ENCODE results near the gene TCF12. TPM values are rescaled to one million over a fixed set of nuclear protein-coding genes. Genes with fewer than 3 reads are reported as not detected.
A peak's percentile ranks its signal among the peaks of the same experiment; 100 is the strongest.

TCF12 gene
- total RNA-seq, 1 donor from 2014 or later: 164 TPM

GRCh38 chr15:57165992-57166391 is 247.5 kb downstream of the TCF12 start:
- H3K4me1 Mint-ChIP-seq (ENCODE audit: unreplicated experiment): peaks cover 13% of the 10 kb centered on the region
- peaks cover 11% of the 10 kb centered on the region for H3K36me3 Mint-ChIP-seq (ENCODE audit: unreplicated experiment)
- no peak overlapping the region for H3K4me3 Mint-ChIP-seq (ENCODE audit: unreplicated experiment)
- DNase-seq (ENCODE audit: extremely low spot score, unreplicated experiment): no peak
- TF ChIP-seq CTCF (IDR thresholded peaks at IDR 0.05): no peak
- no peaks in the 10 kb centered on the region for H3K9me3 Mint-ChIP-seq (ENCODE audit: unreplicated experiment)
- peak overlapping the region; percentile 31 for H3K27ac Mint-ChIP-seq (ENCODE audit: unreplicated experiment)
- H3K27me3 Mint-ChIP-seq (ENCODE audit: unreplicated experiment): no peaks in the 10 kb centered on the region

GRCh38 chr15:57167821-57168395 is 249.5 kb downstream of the TCF12 start:
- Mint-ChIP-seq H3K9me3 (ENCODE audit: unreplicated experiment) (no peaks in the 10 kb centered on the region), H3K27me3 (ENCODE audit: unreplicated experiment) (no peaks in the 10 kb centered on the region), H3K4me3 (ENCODE audit: unreplicated experiment) (no peak overlapping the region), H3K27ac (ENCODE audit: unreplicated experiment) (peak overlapping the region; percentile 23), H3K36me3 (ENCODE audit: unreplicated experiment) (peaks cover 12% of the 10 kb centered on the region), H3K4me1 (ENCODE audit: unreplicated experiment) (peaks cover 21% of the 10 kb centered on the region)
- DNase-seq (ENCODE audit: extremely low spot score, unreplicated experiment): no peak
- TF ChIP-seq CTCF (IDR thresholded peaks at IDR 0.05): no peak

- Mint-ChIP-seq H3K36me3 (ENCODE audit: unreplicated experiment) (peaks cover 12% of the 10 kb centered on the region), H3K4me1 (ENCODE audit: unreplicated experiment) (peaks cover 35% of the 10 kb centered on the region), H3K4me3 (ENCODE audit: unreplicated experiment) (no peak overlapping the region), H3K9me3 (ENCODE audit: unreplicated experiment) (no peaks in the 10 kb centered on the region), H3K27me3 (ENCODE audit: unreplicated experiment) (no peaks in the 10 kb centered on the region), H3K27ac (ENCODE audit: unreplicated experiment) (no peak overlapping the region)
- TF ChIP-seq CTCF (IDR thresholded peaks at IDR 0.05): no peak
- no peak for DNase-seq (ENCODE audit: extremely low spot score, unreplicated experiment)
Measured at GRCh38 chr15:57169643-57170042, 251.2 kb downstream of the TCF12 start.

- TF ChIP-seq CTCF (IDR thresholded peaks at IDR 0.05): no peak
- no peaks in the 10 kb centered on the region for H3K9me3 Mint-ChIP-seq (ENCODE audit: unreplicated experiment)
Measured at GRCh38 chr15:57171426-57171825, 253.0 kb downstream of the TCF12 start.

GRCh38 chr15:57172925-57173324 is 254.5 kb downstream of the TCF12 start:
- Mint-ChIP-seq H3K4me1 (ENCODE audit: unreplicated experiment) (peaks cover 32% of the 10 kb centered on the region), H3K36me3 (ENCODE audit: unreplicated experiment) (peaks cover 14% of the 10 kb centered on the region), H3K27ac (ENCODE audit: unreplicated experiment) (peak overlapping the region; percentile 85), H3K9me3 (ENCODE audit: unreplicated experiment) (no peaks in the 10 kb centered on the region), H3K4me3 (ENCODE audit: unreplicated experiment) (no peak overlapping the region), H3K27me3 (ENCODE audit: unreplicated experiment) (no peaks in the 10 kb centered on the region)
- TF ChIP-seq CTCF (IDR thresholded peaks at IDR 0.05): no peak
- no peak for DNase-seq (ENCODE audit: extremely low spot score, unreplicated experiment)

More at GRCh38 chr15:57171426-57171825, 253.0 kb downstream of the TCF12 start:
- H3K27ac Mint-ChIP-seq (ENCODE audit: unreplicated experiment): no peak overlapping the region
- no peak for DNase-seq (ENCODE audit: extremely low spot score, unreplicated experiment)
- no peaks in the 10 kb centered on the region for H3K27me3 Mint-ChIP-seq (ENCODE audit: unreplicated experiment)
- H3K4me3 Mint-ChIP-seq (ENCODE audit: unreplicated experiment): no peak overlapping the region
- H3K36me3 Mint-ChIP-seq (ENCODE audit: unreplicated experiment): peaks cover 12% of the 10 kb centered on the region
- H3K4me1 Mint-ChIP-seq (ENCODE audit: unreplicated experiment): peaks cover 35% of the 10 kb centered on the region

All from osteocyte (in vitro differentiated cells).